Fibroblast of pulmonary artery (primary cell): ENCODE results near the gene NSMF.

Source experiments
- DNase-seq: peaks from one replicate; pipeline ENCODE4 v3.0.0-alpha.2; 2010; ENCODE audit warnings: low read depth
- H3K4me3 ChIP-seq: replicated peaks from 2 replicates; pipeline ENCODE4 v1.5.1; 2011; ENCODE audit warnings: low read depth, mild to moderate bottlenecking, control low read depth, low read length, moderate library complexity
- TF ChIP-seq, protein P1 (sequence below): IDR thresholded peaks from 2 replicates; pipeline ENCODE4 v1.5.1; 2011; ENCODE audit warnings: mild to moderate bottlenecking, control low read depth, low read length, inconsistent platforms; ENCODE audit errors: missing control alignments

NSMF gene

DNA sequence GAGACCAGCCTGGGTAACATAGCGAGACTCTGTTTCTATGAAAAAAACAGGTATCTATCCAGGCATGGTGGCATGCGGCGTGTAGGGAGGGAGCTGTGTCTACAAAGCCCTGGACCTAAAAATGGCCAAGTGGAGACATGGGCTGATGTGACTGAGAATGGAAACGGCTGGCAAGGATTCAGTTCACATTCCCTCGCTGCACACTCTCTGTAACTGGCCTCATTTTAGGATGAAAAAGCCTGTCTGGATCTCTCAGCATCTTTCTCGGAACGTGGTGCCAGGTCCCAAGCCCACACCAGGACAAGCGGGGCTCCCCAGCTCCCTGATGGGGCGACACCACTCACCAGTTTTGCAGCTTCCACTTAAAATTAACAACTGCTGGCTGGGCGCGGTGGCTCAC is 49.6 kb downstream of the NSMF start:
- no peak overlapping the region for H3K4me3 ChIP-seq
- TF ChIP-seq, protein P1, sequence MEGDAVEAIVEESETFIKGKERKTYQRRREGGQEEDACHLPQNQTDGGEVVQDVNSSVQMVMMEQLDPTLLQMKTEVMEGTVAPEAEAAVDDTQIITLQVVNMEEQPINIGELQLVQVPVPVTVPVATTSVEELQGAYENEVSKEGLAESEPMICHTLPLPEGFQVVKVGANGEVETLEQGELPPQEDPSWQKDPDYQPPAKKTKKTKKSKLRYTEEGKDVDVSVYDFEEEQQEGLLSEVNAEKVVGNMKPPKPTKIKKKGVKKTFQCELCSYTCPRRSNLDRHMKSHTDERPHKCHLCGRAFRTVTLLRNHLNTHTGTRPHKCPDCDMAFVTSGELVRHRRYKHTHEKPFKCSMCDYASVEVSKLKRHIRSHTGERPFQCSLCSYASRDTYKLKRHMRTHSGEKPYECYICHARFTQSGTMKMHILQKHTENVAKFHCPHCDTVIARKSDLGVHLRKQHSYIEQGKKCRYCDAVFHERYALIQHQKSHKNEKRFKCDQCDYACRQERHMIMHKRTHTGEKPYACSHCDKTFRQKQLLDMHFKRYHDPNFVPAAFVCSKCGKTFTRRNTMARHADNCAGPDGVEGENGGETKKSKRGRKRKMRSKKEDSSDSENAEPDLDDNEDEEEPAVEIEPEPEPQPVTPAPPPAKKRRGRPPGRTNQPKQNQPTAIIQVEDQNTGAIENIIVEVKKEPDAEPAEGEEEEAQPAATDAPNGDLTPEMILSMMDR, result no peak
- DNase-seq, result no peak

DNA sequence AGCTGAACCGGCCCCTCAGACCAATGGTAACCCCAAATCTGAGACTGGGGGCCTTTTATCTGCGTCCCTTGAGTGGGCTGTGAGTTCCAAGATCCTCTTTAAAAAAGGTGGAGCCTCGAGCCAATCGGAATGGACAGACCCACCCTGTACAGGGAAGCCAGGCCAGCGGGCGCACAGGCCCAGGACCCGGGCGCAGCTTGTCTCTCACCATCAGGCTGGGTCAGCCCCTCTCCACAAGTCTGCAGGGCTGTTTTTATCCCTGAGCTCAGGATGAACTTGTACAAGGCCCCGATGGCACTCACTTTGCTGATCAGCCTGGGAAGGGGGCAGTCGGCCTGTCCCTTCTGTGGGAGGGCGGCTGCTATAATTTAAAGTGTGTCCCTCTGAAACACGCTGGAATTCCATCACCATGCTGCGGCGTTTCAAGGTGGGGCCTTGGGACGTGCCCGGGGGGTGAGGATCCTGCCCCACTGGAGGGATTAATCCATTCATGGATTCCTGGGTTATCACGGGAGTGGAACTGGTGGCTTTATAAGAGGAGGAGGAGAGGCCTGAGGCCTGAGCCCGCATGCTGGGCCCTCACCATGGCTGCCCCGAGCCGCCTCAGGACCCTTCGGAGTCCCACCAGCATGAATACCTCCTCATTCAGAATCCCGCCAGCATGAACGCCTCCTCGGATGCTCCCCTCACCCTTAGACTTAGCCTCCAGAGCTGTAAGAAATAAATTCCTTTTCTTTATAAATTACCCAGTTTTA is 50.3 kb downstream of the NSMF start:
- H3K4me3 ChIP-seq, result no peak overlapping the region
- TF ChIP-seq, protein P1, result no peak
- DNase-seq, result no peak

DNA sequence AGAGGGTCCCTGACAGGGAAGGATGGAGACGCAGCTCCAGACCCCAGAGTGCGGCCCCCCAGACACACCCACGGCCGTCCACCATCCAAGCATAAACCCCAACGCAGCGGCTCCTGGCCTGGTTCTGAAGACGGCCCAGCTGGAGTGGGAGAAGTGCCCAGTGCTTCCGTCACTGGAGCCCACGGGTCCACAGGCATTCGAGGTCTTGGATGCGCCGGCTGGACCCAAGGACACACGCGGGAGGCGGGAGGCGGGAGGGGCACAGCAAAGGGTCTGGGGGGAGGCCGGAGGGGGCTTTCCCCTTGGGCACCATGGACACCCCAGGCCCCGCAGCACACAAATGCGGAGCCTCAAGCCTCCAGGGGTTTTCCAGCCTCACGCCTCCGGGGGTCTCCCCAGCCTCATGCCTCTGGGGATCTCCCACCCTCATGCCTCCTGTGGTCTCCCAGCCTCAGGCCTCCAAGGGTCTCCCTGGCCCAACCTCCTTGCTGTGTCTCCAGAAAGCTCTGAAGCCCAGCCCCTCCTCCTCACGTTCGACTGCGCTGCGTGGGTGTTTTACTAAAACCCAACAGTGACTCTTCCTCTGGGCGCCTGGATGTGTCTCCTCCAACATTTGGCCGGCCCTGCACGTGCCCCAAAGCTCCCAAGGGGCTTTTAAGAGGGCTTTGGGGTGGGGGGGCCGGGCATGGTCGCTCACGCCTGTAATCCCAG is 51.4 kb downstream of the NSMF start:
- TF ChIP-seq, protein P1, result no peak
- H3K4me3 ChIP-seq, result no peak overlapping the region
- no peak for DNase-seq

DNA sequence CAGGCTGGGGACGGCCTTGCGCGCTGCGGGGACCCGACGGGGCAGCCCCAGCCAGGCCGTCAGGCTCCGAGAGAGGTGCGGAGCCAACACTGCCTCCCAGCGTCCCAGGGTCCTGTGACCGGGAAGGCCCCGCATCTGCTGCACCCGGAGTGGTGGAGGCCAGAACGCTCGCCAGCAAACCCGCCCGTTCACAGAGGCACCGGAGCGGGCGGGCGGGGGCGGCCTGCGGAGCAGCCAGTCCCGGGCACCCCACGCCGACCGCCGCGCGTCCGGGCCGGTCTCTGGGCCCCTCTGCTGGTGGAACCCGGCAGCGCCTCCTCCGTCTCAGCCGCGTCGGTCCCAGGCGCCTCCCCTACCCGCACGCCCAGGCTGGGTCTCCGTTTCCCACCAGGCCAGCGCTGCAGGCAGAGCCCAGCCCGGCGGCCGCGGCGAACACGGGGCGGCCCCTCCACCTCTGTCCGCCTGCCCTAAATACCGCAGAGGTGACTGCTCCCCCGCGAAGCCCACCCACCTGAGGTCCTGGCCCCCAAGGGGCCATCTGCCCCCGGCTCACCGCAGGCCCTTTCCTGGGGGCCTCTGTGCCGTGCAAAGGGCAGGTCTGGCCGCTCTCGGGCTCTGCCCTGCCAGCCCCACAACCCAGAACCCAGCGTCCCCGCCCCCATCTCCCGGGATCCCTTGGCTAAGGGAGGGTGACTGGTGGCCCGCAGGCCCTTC is 52.1 kb downstream of the NSMF start:
- peak; percentile 71 for DNase-seq
- peak overlapping the region; percentile 35 for H3K4me3 ChIP-seq
- TF ChIP-seq, protein P1, result peak; percentile 46

- peak overlapping the region; percentile 35 for H3K4me3 ChIP-seq
- TF ChIP-seq, protein P1, result no peak
- no peak for DNase-seq
These were observed 52.9 kb downstream of the NSMF start for GRCh38 chr9:137406085-137406760.

DNA sequence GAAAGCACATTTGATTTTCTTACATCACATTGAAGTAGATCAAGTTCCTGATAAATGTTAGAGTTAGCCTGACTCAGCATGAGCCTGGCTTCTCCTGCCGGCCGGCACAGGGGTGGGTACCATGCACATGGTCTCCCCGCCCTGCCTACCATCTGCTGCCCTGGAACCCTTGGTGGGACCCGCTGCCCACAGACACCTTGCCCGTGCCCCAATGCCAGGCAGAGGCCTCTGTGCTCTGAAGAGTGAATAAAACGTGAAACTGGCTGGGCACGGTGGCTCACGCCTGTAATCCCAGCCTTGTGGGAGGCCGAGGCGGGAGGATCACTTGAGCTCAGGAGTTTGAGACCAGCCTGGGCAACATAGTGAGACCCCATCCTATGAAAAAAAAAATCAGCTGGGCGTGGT is 53.5 kb downstream of the NSMF start:
- H3K4me3 ChIP-seq, result no peak overlapping the region
- DNase-seq, result no peak
- TF ChIP-seq, protein P1, result no peak
